Stimulated activated effector memory CD8-positive, alpha-beta T cell treated with anti-CD3 and anti-CD28 coated beads, Interleukin-12 subunit alpha, Interleukin-12 subunit beta, amount 100 ng/mL, for 72 hours (primary cell): ENCODE data around the gene ENTPD8.
A peak's percentile ranks its signal among the peaks of the same experiment; 100 is the strongest.
"Not testable (repeated sequence)": the region's sequence is repeated elsewhere in the genome, so short reads cannot be mapped to it uniquely, and the experiment has no call there.

ENCODE experiments used
- ATAC-seq: fragments of 150-1000 bp; cut with Tn5 transposase; 2 replicates; pipeline ENCODE4 v1.10.0; 2021
- DNase-seq, 2 donors: peaks; one replicate each; pipeline ENCODE4 v3.0.0; 2021 to 2022; ENCODE audit warnings: low spot score in 2 of 2
- H3K27ac Mint-ChIP-seq: one replicate; pipeline ENCODE4 v1.8.0; 2022; ENCODE audit warnings: mild to moderate bottlenecking, mixed read lengths
- H3K36me3 Mint-ChIP-seq: one replicate; pipeline ENCODE4 v1.8.0; 2022; ENCODE audit warnings: mild to moderate bottlenecking, mixed read lengths
- H3K4me1 Mint-ChIP-seq: one replicate; pipeline ENCODE4 v1.8.0; 2022; ENCODE audit warnings: mixed read lengths
- H3K4me3 Mint-ChIP-seq: one replicate; pipeline ENCODE4 v1.8.0; 2022; ENCODE audit warnings: mild to moderate bottlenecking, mixed read lengths
- H3K9me3 Mint-ChIP-seq: one replicate; pipeline ENCODE4 v1.8.0; 2022; ENCODE audit warnings: mixed read lengths

ENTPD8 gene

GRCh38 chr9:137478962-137479861, 38.1 kb upstream of the ENTPD8 start:
- DNase-seq (no peak), ATAC-seq (no peak)
- Mint-ChIP-seq H3K9me3 (peaks cover 9% of the 10 kb centered on the region), H3K27ac (no peak overlapping the region), H3K36me3 (no peaks in the 10 kb centered on the region), H3K4me1 (no peaks in the 10 kb centered on the region), H3K4me3 (no peak overlapping the region)

GRCh38 chr9:137478613-137478961, 37.4 kb upstream of the ENTPD8 start:
- Mint-ChIP-seq H3K9me3 (peaks cover 10% of the 10 kb centered on the region), H3K27ac (no peak overlapping the region), H3K4me1 (no peaks in the 10 kb centered on the region), H3K4me3 (no peak overlapping the region), H3K36me3 (no peaks in the 10 kb centered on the region)
- DNase-seq, result no peak
- no peak for ATAC-seq

GRCh38 chr9:137477778-137478612, 36.8 kb upstream of the ENTPD8 start:
- DNase-seq (no peak), ATAC-seq (no peak)
- no peaks in the 10 kb centered on the region for H3K36me3 Mint-ChIP-seq
- H3K4me1 Mint-ChIP-seq, result no peaks in the 10 kb centered on the region
- no peak overlapping the region for H3K27ac Mint-ChIP-seq
- H3K9me3 Mint-ChIP-seq, result peaks cover 13% of the 10 kb centered on the region
- no peak overlapping the region for H3K4me3 Mint-ChIP-seq

GRCh38 chr9:137476856-137477255, 35.7 kb upstream of the ENTPD8 start:
- ATAC-seq, result no peak
- Mint-ChIP-seq H3K36me3 (no peaks in the 10 kb centered on the region), H3K4me3 (no peak overlapping the region), H3K4me1 (no peaks in the 10 kb centered on the region), H3K9me3 (peaks cover 15% of the 10 kb centered on the region), H3K27ac (no peak overlapping the region)
- DNase-seq, result no peak

GRCh38 chr9:137475666-137476065, 34.5 kb upstream of the ENTPD8 start:
- H3K4me3 Mint-ChIP-seq, result no peak overlapping the region
- no peaks in the 10 kb centered on the region for H3K36me3 Mint-ChIP-seq
- peaks cover 15% of the 10 kb centered on the region for H3K9me3 Mint-ChIP-seq
- no peak overlapping the region for H3K27ac Mint-ChIP-seq
- no peak for ATAC-seq
- no peak for DNase-seq
- peaks cover 4% of the 10 kb centered on the region for H3K4me1 Mint-ChIP-seq

GRCh38 chr9:137474271-137474670, 33.1 kb upstream of the ENTPD8 start:
- H3K4me3 Mint-ChIP-seq, result no peak overlapping the region

GRCh38 chr9:137470785-137471184, 29.6 kb upstream of the ENTPD8 start:
- Mint-ChIP-seq H3K27ac (no peak overlapping the region), H3K9me3 (peaks cover 11% of the 10 kb centered on the region), H3K4me1 (peaks cover 13% of the 10 kb centered on the region), H3K36me3 (no peaks in the 10 kb centered on the region), H3K4me3 (peak overlapping the region; percentile 11)
- DNase-seq (no peak), ATAC-seq (peak; percentile 44)

More at GRCh38 chr9:137474271-137474670, 33.1 kb upstream of the ENTPD8 start:
- Mint-ChIP-seq H3K9me3 (peaks cover 15% of the 10 kb centered on the region), H3K36me3 (no peaks in the 10 kb centered on the region), H3K4me1 (peaks cover 7% of the 10 kb centered on the region), H3K27ac (no peak overlapping the region)
- DNase-seq, result no peak
- ATAC-seq, result no peak

- peaks cover 2% of the 10 kb centered on the region for H3K36me3 Mint-ChIP-seq
- no peak overlapping the region for H3K27ac Mint-ChIP-seq
- peaks cover 2% of the 10 kb centered on the region for H3K9me3 Mint-ChIP-seq
- DNase-seq (no peak), ATAC-seq (no peak)
- H3K4me3 Mint-ChIP-seq, result no peak overlapping the region
- H3K4me1 Mint-ChIP-seq, result peaks cover 20% of the 10 kb centered on the region
Measured at GRCh38 chr9:137467896-137468295, 26.7 kb upstream of the ENTPD8 start.

GRCh38 chr9:137467161-137467581, 26.0 kb upstream of the ENTPD8 start:
- DNase-seq (no peak), ATAC-seq (no peak)
- Mint-ChIP-seq H3K4me3 (no peak overlapping the region), H3K36me3 (peaks cover 7% of the 10 kb centered on the region), H3K4me1 (peaks cover 23% of the 10 kb centered on the region), H3K27ac (no peak overlapping the region), H3K9me3 (no peaks in the 10 kb centered on the region)

GRCh38 chr9:137466389-137467085, 25.4 kb upstream of the ENTPD8 start:
- H3K9me3 Mint-ChIP-seq, H3K4me3 Mint-ChIP-seq, ATAC-seq, DNase-seq: not testable (repeated sequence)
- H3K36me3 Mint-ChIP-seq, result peaks cover 12% of the 10 kb centered on the region
- H3K4me1 Mint-ChIP-seq, result peaks cover 26% of the 10 kb centered on the region
- peak overlapping the region; percentile 41 for H3K27ac Mint-ChIP-seq

- Mint-ChIP-seq H3K4me3 (no peak overlapping the region), H3K27ac (peak overlapping the region; percentile 41)
Measured at GRCh38 chr9:137465720-137466388, 24.7 kb upstream of the ENTPD8 start.

GRCh38 chr9:137465000-137465719, 24.0 kb upstream of the ENTPD8 start:
- Mint-ChIP-seq H3K4me3 (no peak overlapping the region), H3K27ac (no peak overlapping the region), H3K4me1 (peaks cover 26% of the 10 kb centered on the region), H3K9me3 (no peaks in the 10 kb centered on the region), H3K36me3 (peaks cover 12% of the 10 kb centered on the region)
- no peak for ATAC-seq
- no peak for DNase-seq

More at GRCh38 chr9:137465720-137466388, 24.7 kb upstream of the ENTPD8 start:
- DNase-seq, result no peak
- H3K9me3 Mint-ChIP-seq, result no peaks in the 10 kb centered on the region
- peaks cover 12% of the 10 kb centered on the region for H3K36me3 Mint-ChIP-seq
- peaks cover 29% of the 10 kb centered on the region for H3K4me1 Mint-ChIP-seq
- no peak for ATAC-seq

GRCh38 chr9:137464291-137464999, 23.3 kb upstream of the ENTPD8 start:
- ATAC-seq (no peak), DNase-seq (no peak)

GRCh38 chr9:137463931-137464290, 22.8 kb upstream of the ENTPD8 start:
- no peak for ATAC-seq
- H3K27ac Mint-ChIP-seq, result no peak overlapping the region
- no peak for DNase-seq
- H3K4me1 Mint-ChIP-seq, result peaks cover 32% of the 10 kb centered on the region
- no peaks in the 10 kb centered on the region for H3K9me3 Mint-ChIP-seq
- H3K36me3 Mint-ChIP-seq, result peaks cover 12% of the 10 kb centered on the region
- H3K4me3 Mint-ChIP-seq, result no peak overlapping the region

More at GRCh38 chr9:137464291-137464999, 23.3 kb upstream of the ENTPD8 start:
- H3K9me3 Mint-ChIP-seq, result no peaks in the 10 kb centered on the region
- H3K4me1 Mint-ChIP-seq, result peaks cover 32% of the 10 kb centered on the region
- H3K36me3 Mint-ChIP-seq, result peaks cover 12% of the 10 kb centered on the region
- H3K4me3 Mint-ChIP-seq, result no peak overlapping the region
- no peak overlapping the region for H3K27ac Mint-ChIP-seq
